HepG2 (cell line): ENCODE results near the gene ISCU. TPM values are rescaled to one million over a fixed set of nuclear protein-coding genes. Genes with fewer than 3 reads are reported as not detected.

Source experiments
- CREB1 ChIP-seq, 2 experiments: fragments of 450-650 bp in 1 of 2; IDR thresholded peaks; 2 replicates each; pipeline ENCODE4 v1.6.1; 2016 to 2017; ENCODE audit warnings: control low read depth in 1 of 2, mild to moderate bottlenecking in 1 of 2, missing compliant biosample characterization in 1 of 2, missing genetic modification characterization in 1 of 2
- EHMT2 ChIP-seq: fragments of 200-600 bp; sonication (generic); IDR thresholded peaks from 2 replicates; pipeline ENCODE4 v1.7.0; 2017; ENCODE audit warnings: antibody characterized with exemption, low read depth, low read length, borderline replicate concordance
- FLYWCH1 ChIP-seq: sonication (generic); formaldehyde crosslinking; IDR thresholded peaks from 2 replicates; pipeline ENCODE4 v1.8.1; 2023; ENCODE audit warnings: mild to moderate bottlenecking, missing genetic modification reagents
- FOXO1 ChIP-seq: sonication (generic); formaldehyde crosslinking; IDR thresholded peaks from 2 replicates; pipeline ENCODE4 v1.4.0; 2020; ENCODE audit warnings: missing genetic modification reagents
- HHEX ChIP-seq: IDR thresholded peaks from 2 replicates; pipeline ENCODE4 v1.6.1; 2016; ENCODE audit warnings: control low read depth
- HNRNPL ChIP-seq: fragments of 200-400 bp; formaldehyde crosslinking; IDR thresholded peaks from 2 replicates; pipeline ENCODE4 v1.6.1; 2017; ENCODE audit warnings: mild to moderate bottlenecking, low read depth, low read length
- JUN ChIP-seq: sonication (generic); formaldehyde crosslinking; IDR thresholded peaks from 2 replicates; pipeline ENCODE4 v1.4.0; 2020; ENCODE audit warnings: mild to moderate bottlenecking, missing genetic modification reagents
- MLLT10 ChIP-seq: sonication (generic); formaldehyde crosslinking; IDR thresholded peaks from 2 replicates; pipeline ENCODE4 v1.4.0; 2020; ENCODE audit warnings: missing genetic modification reagents
- RBAK ChIP-seq: sonication (generic); formaldehyde crosslinking; IDR thresholded peaks from 2 replicates; pipeline ENCODE4 v1.5.1; 2020; ENCODE audit warnings: mild to moderate bottlenecking, missing genetic modification reagents
- SP140L ChIP-seq: sonication (generic); formaldehyde crosslinking; IDR thresholded peaks from 2 replicates; pipeline ENCODE4 v1.4.0; 2020; ENCODE audit warnings: missing genetic modification reagents, borderline replicate concordance
- TEAD3 ChIP-seq: optimal IDR thresholded peaks from 2 replicates; pipeline ENCODE3; 2016; ENCODE audit warnings: borderline replicate concordance
- ZBTB7A ChIP-seq: sonication (generic); formaldehyde crosslinking; IDR thresholded peaks from 2 replicates; pipeline ENCODE4 v1.8.0; 2022; ENCODE audit warnings: mild to moderate bottlenecking, missing genetic modification reagents
- ZFP41 ChIP-seq: sonication (generic); formaldehyde crosslinking; IDR thresholded peaks from 2 replicates; pipeline ENCODE4 v1.4.0; 2020; ENCODE audit warnings: mild to moderate bottlenecking, missing genetic modification reagents, borderline replicate concordance
- ZNF12 ChIP-seq: sonication (generic); formaldehyde crosslinking; IDR thresholded peaks from 2 replicates; pipeline ENCODE4 v1.5.0; 2020; ENCODE audit warnings: missing genetic modification reagents
- ZNF143 ChIP-seq: sonication (generic); formaldehyde crosslinking; IDR thresholded peaks from 2 replicates; pipeline ENCODE4 v1.4.0; 2020; ENCODE audit warnings: missing genetic modification reagents
- ZNF337 ChIP-seq: sonication (generic); formaldehyde crosslinking; IDR thresholded peaks from 2 replicates; pipeline ENCODE4 v1.5.1; 2020; ENCODE audit warnings: missing genetic modification reagents, low read depth, mild to moderate bottlenecking, borderline replicate concordance
- ZNF350 ChIP-seq: sonication (generic); formaldehyde crosslinking; IDR thresholded peaks from 2 replicates; pipeline ENCODE4 v1.4.0; 2020; ENCODE audit warnings: mild to moderate bottlenecking, low read depth, missing genetic modification reagents, borderline replicate concordance
- ZNF432 ChIP-seq: sonication (generic); formaldehyde crosslinking; IDR thresholded peaks from 2 replicates; pipeline ENCODE4 v1.5.0; 2020; ENCODE audit warnings: missing genetic modification reagents, mild to moderate bottlenecking, borderline replicate concordance
- ZNF605 ChIP-seq: sonication (generic); formaldehyde crosslinking; IDR thresholded peaks from 2 replicates; pipeline ENCODE4 v1.8.0; 2022; ENCODE audit warnings: mild to moderate bottlenecking, missing genetic modification reagents
- ZNF619 ChIP-seq: sonication (generic); formaldehyde crosslinking; IDR thresholded peaks from 2 replicates; pipeline ENCODE4 v1.4.0; 2020; ENCODE audit warnings: mild to moderate bottlenecking, missing genetic modification reagents
- ZNF782 ChIP-seq: sonication (generic); formaldehyde crosslinking; IDR thresholded peaks from 2 replicates; pipeline ENCODE4 v1.4.0; 2020; ENCODE audit warnings: missing genetic modification reagents, mild to moderate bottlenecking, borderline replicate concordance
- polyA plus RNA-seq, 8 experiments: library from polyadenylated mRNA; depleted of rRNA in 3 of 8; stranded (reverse) in 7 of 8; unstranded in 1 of 8; fragments of >200 nt; fragmentation: Illumina TruSeq in 4 of 8; extraction: Trizol in 4 of 8; gene quantifications; 2 replicates each; pipeline versions ENCODE4 v1.2.1 to v1.2.3, GENCODE V29; 2011 to 2016; ENCODE audit warnings: low read depth in 4 of 8, missing spikeins in 1 of 8, mixed read lengths in 1 of 8; ENCODE audit not compliant: insufficient read depth in 1 of 8
- total RNA-seq, 5 experiments: library from RNA; depleted of rRNA; stranded (reverse); fragments of >200 nt; fragmentation: Illumina TruSeq; extraction: Trizol; gene quantifications; 2 replicates each; pipeline ENCODE4 v1.2.3, GENCODE V29; 2016; ENCODE audit warnings: low read depth in 1 of 5
- TF ChIP-seq, protein P1 (sequence below): sonication (generic); formaldehyde crosslinking; IDR thresholded peaks from 2 replicates; pipeline ENCODE4 v1.4.0; 2020; ENCODE audit warnings: low read depth, missing genetic modification reagents
- TF ChIP-seq, protein P2 (sequence below): sonication (generic); formaldehyde crosslinking; IDR thresholded peaks from 2 replicates; pipeline ENCODE4 v1.4.0; 2020; ENCODE audit warnings: missing genetic modification reagents
- TF ChIP-seq, protein P3 (sequence below): sonication (generic); formaldehyde crosslinking; IDR thresholded peaks from 2 replicates; pipeline ENCODE4 v1.5.0; 2020; ENCODE audit warnings: mild to moderate bottlenecking, missing genetic modification reagents

ISCU gene
- total and polyA plus RNA-seq, 2 of the 13 experiments (the other 11 are each of a cell fraction or from before 2014, with no cell fraction given): 94.4 to 107 TPM

DNA sequence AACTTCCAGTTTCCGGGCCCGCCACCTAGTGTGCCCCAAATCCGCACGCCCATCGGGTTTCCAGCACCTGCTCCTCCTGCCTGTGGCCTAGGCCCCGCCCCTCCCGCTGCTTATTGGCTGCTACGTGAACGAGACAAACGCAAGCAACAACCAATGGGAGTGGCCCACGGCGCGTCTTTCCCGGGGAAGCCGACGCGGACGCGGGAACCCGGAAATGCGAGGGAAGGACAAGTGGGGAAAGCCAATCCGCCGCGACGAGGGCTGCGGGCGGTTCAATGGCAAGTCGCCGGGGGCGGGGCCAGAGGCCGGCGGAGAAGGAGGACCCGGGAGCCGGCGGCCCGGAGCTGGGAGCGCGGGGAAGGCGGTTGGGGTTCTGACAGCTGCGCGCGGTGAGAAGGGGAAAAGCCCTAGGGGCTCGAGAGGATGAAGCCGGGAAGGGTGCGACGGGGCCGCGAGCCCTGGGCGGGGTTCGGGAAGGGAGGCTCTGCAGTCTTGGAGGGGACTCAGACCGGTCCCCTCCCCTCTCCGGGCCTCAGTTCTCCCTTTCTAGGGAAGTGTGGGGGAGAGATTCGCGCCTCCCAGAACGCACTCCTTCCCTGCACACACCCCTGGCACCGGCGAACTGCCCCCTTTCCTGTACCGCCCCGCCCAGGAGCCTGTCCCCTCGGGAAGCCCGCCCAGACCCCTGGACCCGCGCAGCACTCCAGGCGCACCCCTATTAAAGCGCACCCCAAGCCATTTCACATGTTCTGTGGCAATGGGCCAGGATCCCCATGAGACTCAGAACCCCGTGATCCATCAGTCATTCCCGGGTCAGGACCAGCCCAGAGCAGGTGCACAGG, 47.2 kb upstream of the ISCU start, which contains the start of gene FICD (continued):
- TF ChIP-seq, protein P1, sequence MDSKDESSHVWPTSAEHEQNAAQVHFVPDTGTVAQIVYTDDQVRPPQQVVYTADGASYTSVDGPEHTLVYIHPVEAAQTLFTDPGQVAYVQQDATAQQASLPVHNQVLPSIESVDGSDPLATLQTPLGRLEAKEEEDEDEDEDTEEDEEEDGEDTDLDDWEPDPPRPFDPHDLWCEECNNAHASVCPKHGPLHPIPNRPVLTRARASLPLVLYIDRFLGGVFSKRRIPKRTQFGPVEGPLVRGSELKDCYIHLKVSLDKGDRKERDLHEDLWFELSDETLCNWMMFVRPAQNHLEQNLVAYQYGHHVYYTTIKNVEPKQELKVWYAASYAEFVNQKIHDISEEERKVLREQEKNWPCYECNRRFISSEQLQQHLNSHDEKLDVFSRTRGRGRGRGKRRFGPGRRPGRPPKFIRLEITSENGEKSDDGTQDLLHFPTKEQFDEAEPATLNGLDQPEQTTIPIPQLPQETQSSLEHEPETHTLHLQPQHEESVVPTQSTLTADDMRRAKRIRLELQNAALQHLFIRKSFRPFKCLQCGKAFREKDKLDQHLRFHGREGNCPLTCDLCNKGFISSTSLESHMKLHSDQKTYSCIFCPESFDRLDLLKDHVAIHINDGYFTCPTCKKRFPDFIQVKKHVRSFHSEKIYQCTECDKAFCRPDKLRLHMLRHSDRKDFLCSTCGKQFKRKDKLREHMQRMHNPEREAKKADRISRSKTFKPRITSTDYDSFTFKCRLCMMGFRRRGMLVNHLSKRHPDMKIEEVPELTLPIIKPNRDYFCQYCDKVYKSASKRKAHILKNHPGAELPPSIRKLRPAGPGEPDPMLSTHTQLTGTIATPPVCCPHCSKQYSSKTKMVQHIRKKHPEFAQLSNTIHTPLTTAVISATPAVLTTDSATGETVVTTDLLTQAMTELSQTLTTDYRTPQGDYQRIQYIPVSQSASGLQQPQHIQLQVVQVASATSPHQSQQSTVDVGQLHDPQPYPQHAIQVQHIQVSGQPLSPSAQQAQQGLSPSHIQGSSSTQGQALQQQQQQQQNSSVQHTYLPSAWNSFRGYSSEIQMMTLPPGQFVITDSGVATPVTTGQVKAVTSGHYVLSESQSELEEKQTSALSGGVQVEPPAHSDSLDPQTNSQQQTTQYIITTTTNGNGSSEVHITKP (CRISPR knock-in tag): no peak
- TF ChIP-seq JUN (CRISPR knock-in tag): no peak
- TF ChIP-seq FOXO1 (CRISPR knock-in tag): no peak
- no peak; the same call in 1 of the 2 replicates for TF ChIP-seq ZNF12
- no peak for TF ChIP-seq ZFP41 (CRISPR knock-in tag)
- no peak for TF ChIP-seq ZNF350 (CRISPR knock-in tag)
- TF ChIP-seq, protein P2, sequence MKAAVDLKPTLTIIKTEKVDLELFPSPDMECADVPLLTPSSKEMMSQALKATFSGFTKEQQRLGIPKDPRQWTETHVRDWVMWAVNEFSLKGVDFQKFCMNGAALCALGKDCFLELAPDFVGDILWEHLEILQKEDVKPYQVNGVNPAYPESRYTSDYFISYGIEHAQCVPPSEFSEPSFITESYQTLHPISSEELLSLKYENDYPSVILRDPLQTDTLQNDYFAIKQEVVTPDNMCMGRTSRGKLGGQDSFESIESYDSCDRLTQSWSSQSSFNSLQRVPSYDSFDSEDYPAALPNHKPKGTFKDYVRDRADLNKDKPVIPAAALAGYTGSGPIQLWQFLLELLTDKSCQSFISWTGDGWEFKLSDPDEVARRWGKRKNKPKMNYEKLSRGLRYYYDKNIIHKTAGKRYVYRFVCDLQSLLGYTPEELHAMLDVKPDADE: no peak
- TF ChIP-seq ZNF619 (CRISPR knock-in tag): no peak
- no peak for TF ChIP-seq FLYWCH1
- no peak for TF ChIP-seq EHMT2
- TF ChIP-seq CREB1 (IDR thresholded peaks at IDR 0.05): peak; percentile 91
- TF ChIP-seq CREB1 (CRISPR knock-in tag; IDR thresholded peaks at IDR 0.05): peak; percentile 92
- TF ChIP-seq ZNF432 (CRISPR knock-in tag): no peak
- TF ChIP-seq ZNF143 (CRISPR knock-in tag): no peak
- TF ChIP-seq, protein P3, sequence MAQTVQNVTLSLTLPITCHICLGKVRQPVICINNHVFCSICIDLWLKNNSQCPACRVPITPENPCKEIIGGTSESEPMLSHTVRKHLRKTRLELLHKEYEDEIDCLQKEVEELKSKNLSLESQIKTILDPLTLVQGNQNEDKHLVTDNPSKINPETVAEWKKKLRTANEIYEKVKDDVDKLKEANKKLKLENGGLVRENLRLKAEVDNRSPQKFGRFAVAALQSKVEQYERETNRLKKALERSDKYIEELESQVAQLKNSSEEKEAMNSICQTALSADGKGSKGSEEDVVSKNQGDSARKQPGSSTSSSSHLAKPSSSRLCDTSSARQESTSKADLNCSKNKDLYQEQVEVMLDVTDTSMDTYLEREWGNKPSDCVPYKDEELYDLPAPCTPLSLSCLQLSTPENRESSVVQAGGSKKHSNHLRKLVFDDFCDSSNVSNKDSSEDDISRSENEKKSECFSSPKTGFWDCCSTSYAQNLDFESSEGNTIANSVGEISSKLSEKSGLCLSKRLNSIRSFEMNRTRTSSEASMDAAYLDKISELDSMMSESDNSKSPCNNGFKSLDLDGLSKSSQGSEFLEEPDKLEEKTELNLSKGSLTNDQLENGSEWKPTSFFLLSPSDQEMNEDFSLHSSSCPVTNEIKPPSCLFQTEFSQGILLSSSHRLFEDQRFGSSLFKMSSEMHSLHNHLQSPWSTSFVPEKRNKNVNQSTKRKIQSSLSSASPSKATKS (CRISPR knock-in tag): no peak
- TF ChIP-seq HHEX (CRISPR knock-in tag): no peak
- TF ChIP-seq MLLT10: no peak
- TF ChIP-seq ZNF782 (CRISPR knock-in tag): no peak
- no peak for TF ChIP-seq ZBTB7A (CRISPR knock-in tag)
- TF ChIP-seq HNRNPL: no peak
- no peak for TF ChIP-seq TEAD3
- no peak for TF ChIP-seq ZNF337 (CRISPR knock-in tag)
- peak; percentile 44 for TF ChIP-seq ZNF605 (CRISPR knock-in tag)
- no peak for TF ChIP-seq RBAK (CRISPR knock-in tag)
- TF ChIP-seq SP140L (CRISPR knock-in tag): no peak
